ENCODE data around the gene SBF2.

The SBF2 gene

GRCh38 chr11:10032935-10033334, 261.1 kb downstream of the SBF2 start:
- no peak for TF ChIP-seq CTCF (conservative IDR thresholded peaks at IDR 0.05; ENCODE audit: low read length)
- DNase-seq (ENCODE audit: low read depth) = peak; percentile 72
- no peak overlapping the region for H3K4me3 ChIP-seq (ENCODE audit: low read length)

- DNase-seq (ENCODE audit: low read depth) = no peak
- no peak for TF ChIP-seq CTCF (conservative IDR thresholded peaks at IDR 0.05; ENCODE audit: low read length)
- no peak overlapping the region for H3K4me3 ChIP-seq (ENCODE audit: low read length)
Observed at GRCh38 chr11:10030122-10030490, 263.9 kb downstream of the SBF2 start.

GRCh38 chr11:10029386-10030121, 264.5 kb downstream of the SBF2 start:
- DNase-seq (ENCODE audit: low read depth) = no peak
- no peak overlapping the region for H3K4me3 ChIP-seq (ENCODE audit: low read length)
- no peak for TF ChIP-seq CTCF (conservative IDR thresholded peaks at IDR 0.05; ENCODE audit: low read length)

GRCh38 chr11:10026514-10026913, 267.5 kb downstream of the SBF2 start:
- no peak for TF ChIP-seq CTCF (conservative IDR thresholded peaks at IDR 0.05; ENCODE audit: low read length)
- no peak overlapping the region for H3K4me3 ChIP-seq (ENCODE audit: low read length)
- peak; percentile 61 for DNase-seq (ENCODE audit: low read depth)

GRCh38 chr11:10023212-10023611, 270.8 kb downstream of the SBF2 start:
- TF ChIP-seq CTCF (conservative IDR thresholded peaks at IDR 0.05; ENCODE audit: low read length) = no peak
- H3K4me3 ChIP-seq (ENCODE audit: low read length) = no peak overlapping the region
- peak; percentile 21 for DNase-seq (ENCODE audit: low read depth)

- DNase-seq (ENCODE audit: low read depth) = peak; percentile 39
- no peak for TF ChIP-seq CTCF (conservative IDR thresholded peaks at IDR 0.05; ENCODE audit: low read length)
- no peak overlapping the region for H3K4me3 ChIP-seq (ENCODE audit: low read length)
Observed at GRCh38 chr11:10022764-10023163, 271.3 kb downstream of the SBF2 start.

- DNase-seq (ENCODE audit: low read depth) = no peak
- no peak overlapping the region for H3K4me3 ChIP-seq (ENCODE audit: low read length)
- no peak for TF ChIP-seq CTCF (conservative IDR thresholded peaks at IDR 0.05; ENCODE audit: low read length)
Observed at GRCh38 chr11:10021563-10021962, 272.5 kb downstream of the SBF2 start.

Data from AG10803 (cell line).